ENCODE measurements around the gene CDC20B. TPM values are rescaled to one million over a fixed set of nuclear protein-coding genes. Genes with fewer than 3 reads are reported as not detected.

The CDC20B gene
- total and polyA plus RNA-seq, 2 of the 8 experiments (the other 6 are each of a cell fraction or from before 2014, with no cell fraction given), result 0.06 TPM; not detected in 1

DNA sequence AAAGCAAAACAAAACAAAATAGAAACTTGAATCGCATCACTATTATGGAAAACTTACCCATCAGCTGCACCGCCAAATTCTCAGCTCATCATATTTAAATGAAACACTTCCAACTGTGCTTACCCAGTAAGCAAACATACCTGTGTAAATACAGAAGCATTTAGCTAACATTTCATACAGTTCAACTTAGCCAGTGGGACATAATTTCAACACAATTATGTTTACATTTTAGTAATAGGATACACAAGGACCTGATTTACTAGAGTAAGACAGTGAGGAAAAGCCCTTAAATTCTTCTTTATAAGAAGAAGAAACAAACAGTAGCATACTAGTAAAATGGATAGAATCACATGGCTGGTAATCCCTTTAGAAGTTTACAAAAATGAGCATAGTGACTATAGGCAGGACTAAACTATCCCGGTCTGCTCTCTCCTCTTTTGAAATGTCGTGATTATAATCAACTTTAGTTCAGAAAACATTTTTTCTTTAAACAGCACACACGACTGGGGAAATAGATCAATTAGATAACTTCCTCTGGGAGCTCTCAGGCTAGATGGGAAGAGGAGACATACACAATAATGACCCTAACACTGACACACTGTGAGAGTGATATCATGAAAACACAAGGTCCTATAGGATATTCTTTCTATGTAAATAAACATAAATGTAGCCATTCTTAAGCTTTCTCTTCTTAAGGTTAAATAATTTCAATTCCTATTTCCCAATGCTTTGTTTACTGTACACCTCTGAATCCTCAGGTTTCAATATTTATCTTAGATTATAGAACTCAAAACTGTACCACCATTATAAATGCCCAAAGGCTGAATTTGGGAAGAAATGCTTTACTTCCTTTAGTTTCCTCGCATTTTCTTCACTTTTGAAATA is 15.9 kb upstream of the CDC20B start (continued):
- TF ChIP-seq, protein P1, sequence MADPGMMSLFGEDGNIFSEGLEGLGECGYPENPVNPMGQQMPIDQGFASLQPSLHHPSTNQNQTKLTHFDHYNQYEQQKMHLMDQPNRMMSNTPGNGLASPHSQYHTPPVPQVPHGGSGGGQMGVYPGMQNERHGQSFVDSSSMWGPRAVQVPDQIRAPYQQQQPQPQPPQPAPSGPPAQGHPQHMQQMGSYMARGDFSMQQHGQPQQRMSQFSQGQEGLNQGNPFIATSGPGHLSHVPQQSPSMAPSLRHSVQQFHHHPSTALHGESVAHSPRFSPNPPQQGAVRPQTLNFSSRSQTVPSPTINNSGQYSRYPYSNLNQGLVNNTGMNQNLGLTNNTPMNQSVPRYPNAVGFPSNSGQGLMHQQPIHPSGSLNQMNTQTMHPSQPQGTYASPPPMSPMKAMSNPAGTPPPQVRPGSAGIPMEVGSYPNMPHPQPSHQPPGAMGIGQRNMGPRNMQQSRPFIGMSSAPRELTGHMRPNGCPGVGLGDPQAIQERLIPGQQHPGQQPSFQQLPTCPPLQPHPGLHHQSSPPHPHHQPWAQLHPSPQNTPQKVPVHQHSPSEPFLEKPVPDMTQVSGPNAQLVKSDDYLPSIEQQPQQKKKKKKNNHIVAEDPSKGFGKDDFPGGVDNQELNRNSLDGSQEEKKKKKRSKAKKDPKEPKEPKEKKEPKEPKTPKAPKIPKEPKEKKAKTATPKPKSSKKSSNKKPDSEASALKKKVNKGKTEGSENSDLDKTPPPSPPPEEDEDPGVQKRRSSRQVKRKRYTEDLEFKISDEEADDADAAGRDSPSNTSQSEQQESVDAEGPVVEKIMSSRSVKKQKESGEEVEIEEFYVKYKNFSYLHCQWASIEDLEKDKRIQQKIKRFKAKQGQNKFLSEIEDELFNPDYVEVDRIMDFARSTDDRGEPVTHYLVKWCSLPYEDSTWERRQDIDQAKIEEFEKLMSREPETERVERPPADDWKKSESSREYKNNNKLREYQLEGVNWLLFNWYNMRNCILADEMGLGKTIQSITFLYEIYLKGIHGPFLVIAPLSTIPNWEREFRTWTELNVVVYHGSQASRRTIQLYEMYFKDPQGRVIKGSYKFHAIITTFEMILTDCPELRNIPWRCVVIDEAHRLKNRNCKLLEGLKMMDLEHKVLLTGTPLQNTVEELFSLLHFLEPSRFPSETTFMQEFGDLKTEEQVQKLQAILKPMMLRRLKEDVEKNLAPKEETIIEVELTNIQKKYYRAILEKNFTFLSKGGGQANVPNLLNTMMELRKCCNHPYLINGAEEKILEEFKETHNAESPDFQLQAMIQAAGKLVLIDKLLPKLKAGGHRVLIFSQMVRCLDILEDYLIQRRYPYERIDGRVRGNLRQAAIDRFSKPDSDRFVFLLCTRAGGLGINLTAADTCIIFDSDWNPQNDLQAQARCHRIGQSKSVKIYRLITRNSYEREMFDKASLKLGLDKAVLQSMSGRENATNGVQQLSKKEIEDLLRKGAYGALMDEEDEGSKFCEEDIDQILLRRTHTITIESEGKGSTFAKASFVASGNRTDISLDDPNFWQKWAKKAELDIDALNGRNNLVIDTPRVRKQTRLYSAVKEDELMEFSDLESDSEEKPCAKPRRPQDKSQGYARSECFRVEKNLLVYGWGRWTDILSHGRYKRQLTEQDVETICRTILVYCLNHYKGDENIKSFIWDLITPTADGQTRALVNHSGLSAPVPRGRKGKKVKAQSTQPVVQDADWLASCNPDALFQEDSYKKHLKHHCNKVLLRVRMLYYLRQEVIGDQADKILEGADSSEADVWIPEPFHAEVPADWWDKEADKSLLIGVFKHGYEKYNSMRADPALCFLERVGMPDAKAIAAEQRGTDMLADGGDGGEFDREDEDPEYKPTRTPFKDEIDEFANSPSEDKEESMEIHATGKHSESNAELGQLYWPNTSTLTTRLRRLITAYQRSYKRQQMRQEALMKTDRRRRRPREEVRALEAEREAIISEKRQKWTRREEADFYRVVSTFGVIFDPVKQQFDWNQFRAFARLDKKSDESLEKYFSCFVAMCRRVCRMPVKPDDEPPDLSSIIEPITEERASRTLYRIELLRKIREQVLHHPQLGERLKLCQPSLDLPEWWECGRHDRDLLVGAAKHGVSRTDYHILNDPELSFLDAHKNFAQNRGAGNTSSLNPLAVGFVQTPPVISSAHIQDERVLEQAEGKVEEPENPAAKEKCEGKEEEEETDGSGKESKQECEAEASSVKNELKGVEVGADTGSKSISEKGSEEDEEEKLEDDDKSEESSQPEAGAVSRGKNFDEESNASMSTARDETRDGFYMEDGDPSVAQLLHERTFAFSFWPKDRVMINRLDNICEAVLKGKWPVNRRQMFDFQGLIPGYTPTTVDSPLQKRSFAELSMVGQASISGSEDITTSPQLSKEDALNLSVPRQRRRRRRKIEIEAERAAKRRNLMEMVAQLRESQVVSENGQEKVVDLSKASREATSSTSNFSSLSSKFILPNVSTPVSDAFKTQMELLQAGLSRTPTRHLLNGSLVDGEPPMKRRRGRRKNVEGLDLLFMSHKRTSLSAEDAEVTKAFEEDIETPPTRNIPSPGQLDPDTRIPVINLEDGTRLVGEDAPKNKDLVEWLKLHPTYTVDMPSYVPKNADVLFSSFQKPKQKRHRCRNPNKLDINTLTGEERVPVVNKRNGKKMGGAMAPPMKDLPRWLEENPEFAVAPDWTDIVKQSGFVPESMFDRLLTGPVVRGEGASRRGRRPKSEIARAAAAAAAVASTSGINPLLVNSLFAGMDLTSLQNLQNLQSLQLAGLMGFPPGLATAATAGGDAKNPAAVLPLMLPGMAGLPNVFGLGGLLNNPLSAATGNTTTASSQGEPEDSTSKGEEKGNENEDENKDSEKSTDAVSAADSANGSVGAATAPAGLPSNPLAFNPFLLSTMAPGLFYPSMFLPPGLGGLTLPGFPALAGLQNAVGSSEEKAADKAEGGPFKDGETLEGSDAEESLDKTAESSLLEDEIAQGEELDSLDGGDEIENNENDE (IDR thresholded peaks at IDR 0.05; ENCODE audit: insufficient replicate concordance, low read length), result no peak
- TF ChIP-seq CHD1 (IDR thresholded peaks at IDR 0.05; ENCODE audit: low read depth, low read length) (no peak), CTBP2 (IDR thresholded peaks at IDR 0.05; ENCODE audit: borderline replicate concordance, insufficient read depth, insufficient read length, low read length) (no peak), USF2 (IDR thresholded peaks at IDR 0.05; ENCODE audit: low read length) (no peak), SIX5 (IDR thresholded peaks at IDR 0.05; ENCODE audit: low read depth, low read length) (no peak), SAP30 (IDR thresholded peaks at IDR 0.05; ENCODE audit: insufficient read depth, insufficient replicate concordance, low read length) (no peak), SIRT6 (IDR thresholded peaks at IDR 0.05; ENCODE audit: low read length) (no peak), BCL11A (IDR thresholded peaks at IDR 0.05; ENCODE audit: low read depth in 2 of 2, low read length in 2 of 2) (no peak)

Measured in H1 (cell line).